Glutamatergic neuron (in vitro differentiated cells): ENCODE data around the gene NUP85. TPM values are rescaled to one million over a fixed set of nuclear protein-coding genes. Genes with fewer than 3 reads are reported as not detected.
"Not testable (repeated sequence)": the region's sequence is repeated elsewhere in the genome, so short reads cannot be mapped to it uniquely, and the experiment has no call there.

Experiments
- DNase-seq: peaks from one replicate; pipeline ENCODE4 v3.0.0; 2022
- H3K27ac Mint-ChIP-seq: one replicate; pipeline ENCODE4 v1.8.0; 2020; ENCODE audit warnings: mild to moderate bottlenecking, mixed read lengths, inconsistent platforms; ENCODE audit not compliant: unreplicated experiment
- H3K27me3 Mint-ChIP-seq: one replicate; pipeline ENCODE4 v1.8.0; 2020; ENCODE audit warnings: mild to moderate bottlenecking, moderate library complexity, mixed read lengths, inconsistent platforms; ENCODE audit not compliant: unreplicated experiment
- H3K36me3 Mint-ChIP-seq: one replicate; pipeline ENCODE4 v1.8.0; 2020; ENCODE audit warnings: mild to moderate bottlenecking, mixed read lengths, inconsistent platforms; ENCODE audit not compliant: unreplicated experiment
- H3K4me1 Mint-ChIP-seq: one replicate; pipeline ENCODE4 v1.8.0; 2020; ENCODE audit warnings: mild to moderate bottlenecking, low read depth, mixed read lengths, inconsistent platforms; ENCODE audit not compliant: unreplicated experiment
- H3K4me3 Mint-ChIP-seq: one replicate; pipeline ENCODE4 v1.8.0; 2020; ENCODE audit warnings: mild to moderate bottlenecking, mixed read lengths, inconsistent platforms; ENCODE audit not compliant: unreplicated experiment
- H3K9me3 Mint-ChIP-seq: one replicate; pipeline ENCODE4 v1.8.0; 2020; ENCODE audit warnings: mild to moderate bottlenecking, moderate library complexity, mixed read lengths, inconsistent platforms; ENCODE audit not compliant: unreplicated experiment
- CTCF ChIP-seq: fragments of 200-600 bp; sonication (generic); IDR thresholded peaks from one replicate; pipeline ENCODE4 v1.5.0; 2021; ENCODE audit not compliant: partially characterized antibody, unreplicated experiment
- total RNA-seq: library from RNA; stranded (reverse); fragmentation: NEBNext Ultra II Directional; extraction: Animal tissue kit (Norgen Biotek cat#: 25700); gene quantifications from one replicate; pipeline ENCODE4 v1.2.1, GENCODE V29; 2021; ENCODE audit not compliant: unreplicated experiment

Gene NUP85
- total RNA-seq, 1 donor from 2014 or later, result 58.9 TPM

DNA sequence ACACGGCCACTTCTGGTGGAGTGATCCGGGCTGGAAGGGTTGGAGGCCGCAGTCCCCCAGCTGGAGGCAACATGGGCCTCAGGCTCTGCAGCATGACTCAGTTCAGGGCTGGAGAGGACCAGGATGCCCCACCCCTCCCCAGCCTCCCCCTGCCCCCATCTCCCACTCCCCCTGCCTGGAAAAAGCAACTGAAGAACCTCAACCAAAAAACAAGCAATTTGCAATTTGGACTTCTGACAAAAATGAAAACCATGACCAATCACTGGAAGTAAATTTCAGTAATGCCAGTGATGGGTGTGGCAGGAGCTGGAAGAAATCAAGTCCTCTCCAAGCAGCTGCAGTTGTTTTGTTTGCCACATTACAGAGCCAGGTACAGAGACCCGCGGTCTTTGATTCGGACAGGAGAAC, 72.2 kb downstream of the NUP85 start:
- TF ChIP-seq CTCF, result no peak
- H3K9me3 Mint-ChIP-seq, result no peaks in the 10 kb centered on the region
- H3K27ac Mint-ChIP-seq, result no peak overlapping the region
- no peak overlapping the region for H3K4me3 Mint-ChIP-seq
- H3K27me3 Mint-ChIP-seq, result peaks cover 2% of the 10 kb centered on the region
- DNase-seq, result no peak
- H3K4me1 Mint-ChIP-seq, result no peaks in the 10 kb centered on the region
- no peaks in the 10 kb centered on the region for H3K36me3 Mint-ChIP-seq

GRCh38 chr17:75280189-75280588, 74.7 kb downstream of the NUP85 start:
- not testable (repeated sequence) for H3K9me3 Mint-ChIP-seq, DNase-seq, H3K36me3 Mint-ChIP-seq, H3K27ac Mint-ChIP-seq, H3K4me3 Mint-ChIP-seq, H3K4me1 Mint-ChIP-seq, H3K27me3 Mint-ChIP-seq

- no peak for TF ChIP-seq CTCF
- H3K27ac Mint-ChIP-seq, result no peak overlapping the region
- no peak for DNase-seq
- peaks cover 3% of the 10 kb centered on the region for H3K27me3 Mint-ChIP-seq
- no peak overlapping the region for H3K4me3 Mint-ChIP-seq
- H3K9me3 Mint-ChIP-seq, result peaks cover 1% of the 10 kb centered on the region
- no peaks in the 10 kb centered on the region for H3K36me3 Mint-ChIP-seq
- peaks cover 2% of the 10 kb centered on the region for H3K4me1 Mint-ChIP-seq
Observed at GRCh38 chr17:75285123-75285522, 79.6 kb downstream of the NUP85 start.

Other genes starting within 250 kb of the NUP85 start
- 106 TPM for gene HID1, start 232.9 kb upstream of the NUP85 start, total RNA-seq
- 59.4 TPM for gene CDR2L, start 218.0 kb upstream of the NUP85 start, total RNA-seq
- gene MRPL58, start 193.0 kb upstream of the NUP85 start, total RNA-seq, result 22.2 TPM
- gene ATP5PD, start 158.7 kb upstream of the NUP85 start, total RNA-seq, result 139 TPM
- gene KCTD2, start 158.5 kb upstream of the NUP85 start, total RNA-seq, result 23.4 TPM
- gene SLC16A5, start 117.7 kb upstream of the NUP85 start, total RNA-seq, result 1.1 TPM
- gene ARMC7, start 95.7 kb upstream of the NUP85 start, total RNA-seq, result 9.9 TPM
- 40.4 TPM for gene NT5C, start 73.9 kb upstream of the NUP85 start, total RNA-seq
- 642 TPM for gene JPT1, start 51.2 kb upstream of the NUP85 start, total RNA-seq
- 625 TPM for gene SUMO2, start 22.7 kb upstream of the NUP85 start, total RNA-seq
- 65.0 TPM for gene GGA3, start 55.9 kb downstream of the NUP85 start, total RNA-seq
- gene MRPS7, start 56.2 kb downstream of the NUP85 start, total RNA-seq, result 48.8 TPM
- 12.8 TPM for gene MIF4GD, start 65.6 kb downstream of the NUP85 start, total RNA-seq
- gene SLC25A19, start 83.8 kb downstream of the NUP85 start, total RNA-seq, result 9.3 TPM
- gene GRB2, start 200.0 kb downstream of the NUP85 start, total RNA-seq, result 148 TPM